ENCODE results near the gene GRK5. TPM values are rescaled to one million over a fixed set of nuclear protein-coding genes. Genes with fewer than 3 reads are reported as not detected.

Gene GRK5
- total and polyA plus RNA-seq, 9 of the 15 experiments (the other 6 are each of a cell fraction or from before 2014, with no cell fraction given) = 0.46 to 0.83 (median 0.67) TPM; not detected in 2

DNA sequence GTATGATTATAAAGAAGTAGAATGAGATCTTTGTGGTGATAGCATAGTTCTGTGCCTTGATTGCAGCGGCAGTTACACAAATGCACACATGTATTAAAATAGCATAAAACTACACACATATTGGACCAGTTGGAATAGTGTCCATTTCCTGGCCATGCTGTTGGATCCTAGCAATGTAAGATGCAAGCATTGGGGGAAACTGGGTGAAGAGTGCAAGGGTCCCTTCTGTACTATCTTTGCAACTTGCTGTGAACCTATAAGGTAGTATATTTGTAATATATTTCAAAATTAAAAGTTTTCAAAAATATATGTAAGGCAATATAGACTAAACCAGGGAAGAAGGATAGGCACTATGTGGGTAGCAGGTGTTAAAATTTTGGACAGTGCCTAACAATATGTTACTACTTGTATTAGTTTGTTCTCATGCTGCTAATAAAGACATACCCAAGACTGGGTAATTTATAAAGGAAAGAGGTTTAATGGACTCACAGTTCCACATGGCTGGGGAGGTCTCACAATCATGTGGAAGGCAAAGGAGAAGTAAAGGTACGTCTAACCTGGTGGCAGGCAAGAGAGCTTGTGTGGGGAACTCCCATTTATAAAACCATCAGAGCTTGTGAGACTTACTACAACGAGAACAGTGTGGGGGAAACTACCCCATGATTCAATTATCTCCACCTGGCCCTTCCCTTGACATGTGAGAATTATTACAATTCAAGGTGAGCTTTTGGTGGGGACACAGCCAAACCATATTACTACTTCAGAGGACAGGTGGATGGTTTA is 263.7 kb downstream of the GRK5 start (continued):
- TF ChIP-seq, protein P1, sequence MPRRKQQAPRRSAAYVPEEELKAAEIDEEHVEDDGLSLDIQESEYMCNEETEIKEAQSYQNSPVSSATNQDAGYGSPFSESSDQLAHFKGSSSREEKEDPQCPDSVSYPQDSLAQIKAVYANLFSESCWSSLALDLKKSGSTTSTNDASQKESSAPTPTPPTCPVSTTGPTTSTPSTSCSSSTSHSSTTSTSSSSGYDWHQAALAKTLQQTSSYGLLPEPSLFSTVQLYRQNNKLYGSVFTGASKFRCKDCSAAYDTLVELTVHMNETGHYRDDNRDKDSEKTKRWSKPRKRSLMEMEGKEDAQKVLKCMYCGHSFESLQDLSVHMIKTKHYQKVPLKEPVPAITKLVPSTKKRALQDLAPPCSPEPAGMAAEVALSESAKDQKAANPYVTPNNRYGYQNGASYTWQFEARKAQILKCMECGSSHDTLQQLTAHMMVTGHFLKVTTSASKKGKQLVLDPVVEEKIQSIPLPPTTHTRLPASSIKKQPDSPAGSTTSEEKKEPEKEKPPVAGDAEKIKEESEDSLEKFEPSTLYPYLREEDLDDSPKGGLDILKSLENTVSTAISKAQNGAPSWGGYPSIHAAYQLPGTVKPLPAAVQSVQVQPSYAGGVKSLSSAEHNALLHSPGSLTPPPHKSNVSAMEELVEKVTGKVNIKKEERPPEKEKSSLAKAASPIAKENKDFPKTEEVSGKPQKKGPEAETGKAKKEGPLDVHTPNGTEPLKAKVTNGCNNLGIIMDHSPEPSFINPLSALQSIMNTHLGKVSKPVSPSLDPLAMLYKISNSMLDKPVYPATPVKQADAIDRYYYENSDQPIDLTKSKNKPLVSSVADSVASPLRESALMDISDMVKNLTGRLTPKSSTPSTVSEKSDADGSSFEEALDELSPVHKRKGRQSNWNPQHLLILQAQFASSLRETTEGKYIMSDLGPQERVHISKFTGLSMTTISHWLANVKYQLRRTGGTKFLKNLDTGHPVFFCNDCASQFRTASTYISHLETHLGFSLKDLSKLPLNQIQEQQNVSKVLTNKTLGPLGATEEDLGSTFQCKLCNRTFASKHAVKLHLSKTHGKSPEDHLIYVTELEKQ (CRISPR knock-in tag; IDR thresholded peaks at IDR 0.05) = no peak
- no peak for TF ChIP-seq ZFP36 (IDR thresholded peaks at IDR 0.05; ENCODE audit: low read depth, low read length, partially characterized antibody)
- TF ChIP-seq, protein P2, sequence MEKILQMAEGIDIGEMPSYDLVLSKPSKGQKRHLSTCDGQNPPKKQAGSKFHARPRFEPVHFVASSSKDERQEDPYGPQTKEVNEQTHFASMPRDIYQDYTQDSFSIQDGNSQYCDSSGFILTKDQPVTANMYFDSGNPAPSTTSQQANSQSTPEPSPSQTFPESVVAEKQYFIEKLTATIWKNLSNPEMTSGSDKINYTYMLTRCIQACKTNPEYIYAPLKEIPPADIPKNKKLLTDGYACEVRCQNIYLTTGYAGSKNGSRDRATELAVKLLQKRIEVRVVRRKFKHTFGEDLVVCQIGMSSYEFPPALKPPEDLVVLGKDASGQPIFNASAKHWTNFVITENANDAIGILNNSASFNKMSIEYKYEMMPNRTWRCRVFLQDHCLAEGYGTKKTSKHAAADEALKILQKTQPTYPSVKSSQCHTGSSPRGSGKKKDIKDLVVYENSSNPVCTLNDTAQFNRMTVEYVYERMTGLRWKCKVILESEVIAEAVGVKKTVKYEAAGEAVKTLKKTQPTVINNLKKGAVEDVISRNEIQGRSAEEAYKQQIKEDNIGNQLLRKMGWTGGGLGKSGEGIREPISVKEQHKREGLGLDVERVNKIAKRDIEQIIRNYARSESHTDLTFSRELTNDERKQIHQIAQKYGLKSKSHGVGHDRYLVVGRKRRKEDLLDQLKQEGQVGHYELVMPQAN (IDR thresholded peaks at IDR 0.05; ENCODE audit: borderline replicate concordance) = no peak
- TF ChIP-seq, protein P3, sequence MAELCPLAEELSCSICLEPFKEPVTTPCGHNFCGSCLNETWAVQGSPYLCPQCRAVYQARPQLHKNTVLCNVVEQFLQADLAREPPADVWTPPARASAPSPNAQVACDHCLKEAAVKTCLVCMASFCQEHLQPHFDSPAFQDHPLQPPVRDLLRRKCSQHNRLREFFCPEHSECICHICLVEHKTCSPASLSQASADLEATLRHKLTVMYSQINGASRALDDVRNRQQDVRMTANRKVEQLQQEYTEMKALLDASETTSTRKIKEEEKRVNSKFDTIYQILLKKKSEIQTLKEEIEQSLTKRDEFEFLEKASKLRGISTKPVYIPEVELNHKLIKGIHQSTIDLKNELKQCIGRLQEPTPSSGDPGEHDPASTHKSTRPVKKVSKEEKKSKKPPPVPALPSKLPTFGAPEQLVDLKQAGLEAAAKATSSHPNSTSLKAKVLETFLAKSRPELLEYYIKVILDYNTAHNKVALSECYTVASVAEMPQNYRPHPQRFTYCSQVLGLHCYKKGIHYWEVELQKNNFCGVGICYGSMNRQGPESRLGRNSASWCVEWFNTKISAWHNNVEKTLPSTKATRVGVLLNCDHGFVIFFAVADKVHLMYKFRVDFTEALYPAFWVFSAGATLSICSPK (IDR thresholded peaks at IDR 0.05; ENCODE audit: borderline replicate concordance) = no peak
- TF ChIP-seq ZKSCAN8 (CRISPR knock-in tag; IDR thresholded peaks at IDR 0.05) = no peak
- TF ChIP-seq, protein P4, sequence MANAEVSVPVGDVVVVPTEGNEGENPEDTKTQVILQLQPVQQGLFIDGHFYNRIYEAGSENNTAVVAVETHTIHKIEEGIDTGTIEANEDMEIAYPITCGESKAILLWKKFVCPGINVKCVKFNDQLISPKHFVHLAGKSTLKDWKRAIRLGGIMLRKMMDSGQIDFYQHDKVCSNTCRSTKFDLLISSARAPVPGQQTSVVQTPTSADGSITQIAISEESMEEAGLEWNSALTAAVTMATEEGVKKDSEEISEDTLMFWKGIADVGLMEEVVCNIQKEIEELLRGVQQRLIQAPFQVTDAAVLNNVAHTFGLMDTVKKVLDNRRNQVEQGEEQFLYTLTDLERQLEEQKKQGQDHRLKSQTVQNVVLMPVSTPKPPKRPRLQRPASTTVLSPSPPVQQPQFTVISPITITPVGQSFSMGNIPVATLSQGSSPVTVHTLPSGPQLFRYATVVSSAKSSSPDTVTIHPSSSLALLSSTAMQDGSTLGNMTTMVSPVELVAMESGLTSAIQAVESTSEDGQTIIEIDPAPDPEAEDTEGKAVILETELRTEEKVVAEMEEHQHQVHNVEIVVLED (CRISPR knock-in tag; IDR thresholded peaks at IDR 0.05) = no peak
- TF ChIP-seq FOXJ2 (tag; IDR thresholded peaks at IDR 0.05) = no peak
- TF ChIP-seq RAD21 (CRISPR knock-in tag; conservative IDR thresholded peaks at IDR 0.05 in 1 of 2, IDR thresholded peaks at IDR 0.05 in 1 of 2) = no peak
- no peak for TF ChIP-seq GABPB1 (CRISPR knock-in tag; IDR thresholded peaks at IDR 0.05)
- TF ChIP-seq, protein P5, sequence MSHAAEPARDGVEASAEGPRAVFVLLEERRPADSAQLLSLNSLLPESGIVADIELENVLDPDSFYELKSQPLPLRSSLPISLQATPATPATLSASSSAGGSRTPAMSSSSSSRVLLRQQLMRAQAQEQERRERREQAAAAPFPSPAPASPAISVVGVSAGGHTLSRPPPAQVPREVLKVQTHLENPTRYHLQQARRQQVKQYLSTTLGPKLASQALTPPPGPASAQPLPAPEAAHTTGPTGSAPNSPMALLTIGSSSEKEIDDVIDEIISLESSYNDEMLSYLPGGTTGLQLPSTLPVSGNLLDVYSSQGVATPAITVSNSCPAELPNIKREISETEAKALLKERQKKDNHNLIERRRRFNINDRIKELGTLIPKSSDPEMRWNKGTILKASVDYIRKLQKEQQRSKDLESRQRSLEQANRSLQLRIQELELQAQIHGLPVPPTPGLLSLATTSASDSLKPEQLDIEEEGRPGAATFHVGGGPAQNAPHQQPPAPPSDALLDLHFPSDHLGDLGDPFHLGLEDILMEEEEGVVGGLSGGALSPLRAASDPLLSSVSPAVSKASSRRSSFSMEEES (CRISPR knock-in tag; IDR thresholded peaks at IDR 0.05) = no peak
- TF ChIP-seq ZNF263 (CRISPR knock-in tag; IDR thresholded peaks at IDR 0.05; ENCODE audit: borderline replicate concordance) = no peak
- TF ChIP-seq, protein P6, sequence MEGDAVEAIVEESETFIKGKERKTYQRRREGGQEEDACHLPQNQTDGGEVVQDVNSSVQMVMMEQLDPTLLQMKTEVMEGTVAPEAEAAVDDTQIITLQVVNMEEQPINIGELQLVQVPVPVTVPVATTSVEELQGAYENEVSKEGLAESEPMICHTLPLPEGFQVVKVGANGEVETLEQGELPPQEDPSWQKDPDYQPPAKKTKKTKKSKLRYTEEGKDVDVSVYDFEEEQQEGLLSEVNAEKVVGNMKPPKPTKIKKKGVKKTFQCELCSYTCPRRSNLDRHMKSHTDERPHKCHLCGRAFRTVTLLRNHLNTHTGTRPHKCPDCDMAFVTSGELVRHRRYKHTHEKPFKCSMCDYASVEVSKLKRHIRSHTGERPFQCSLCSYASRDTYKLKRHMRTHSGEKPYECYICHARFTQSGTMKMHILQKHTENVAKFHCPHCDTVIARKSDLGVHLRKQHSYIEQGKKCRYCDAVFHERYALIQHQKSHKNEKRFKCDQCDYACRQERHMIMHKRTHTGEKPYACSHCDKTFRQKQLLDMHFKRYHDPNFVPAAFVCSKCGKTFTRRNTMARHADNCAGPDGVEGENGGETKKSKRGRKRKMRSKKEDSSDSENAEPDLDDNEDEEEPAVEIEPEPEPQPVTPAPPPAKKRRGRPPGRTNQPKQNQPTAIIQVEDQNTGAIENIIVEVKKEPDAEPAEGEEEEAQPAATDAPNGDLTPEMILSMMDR (IDR thresholded peaks at IDR 0.05 in 2 of 3, conservative IDR thresholded peaks at IDR 0.05 in 1 of 3; ENCODE audit: insufficient read depth in 2 of 3, low read depth in 1 of 3, low read length in 3 of 3) = no peak

All from K562 (cell line).